Trophoblast cell (in vitro differentiated cells and primary cell): ENCODE results near the gene MUSK.

Experiments used
- DNase-seq, 2 donors: peaks; one replicate each; pipeline ENCODE4 v3.0.0-alpha.2; 2016
- H2AFZ ChIP-seq: 2 replicates; pipeline ENCODE4 v1.6.1; 2013; ENCODE audit warnings: low read length, moderate library complexity, mild to moderate bottlenecking; ENCODE audit not compliant: insufficient read depth, poor library complexity
- H2AK5ac ChIP-seq: 2 replicates; pipeline ENCODE4 v1.6.1; 2013; ENCODE audit warnings: mild to moderate bottlenecking, low read length
- H2BK120ac ChIP-seq: 2 replicates; pipeline ENCODE4 v1.6.1; 2013; ENCODE audit warnings: low read length, mild to moderate bottlenecking, moderate library complexity; ENCODE audit not compliant: insufficient read depth, poor library complexity
- H2BK12ac ChIP-seq: 2 replicates; pipeline ENCODE4 v1.6.1; 2013; ENCODE audit warnings: mild to moderate bottlenecking, low read length, moderate library complexity
- H2BK5ac ChIP-seq: 2 replicates; pipeline ENCODE4 v1.6.1; 2013; ENCODE audit warnings: low read length, low read depth, moderate library complexity, mild to moderate bottlenecking; ENCODE audit not compliant: poor library complexity
- H3K14ac ChIP-seq: 2 replicates; pipeline ENCODE4 v1.6.1; 2013; ENCODE audit warnings: mild to moderate bottlenecking, low read length
- H3K18ac ChIP-seq: 2 replicates; pipeline ENCODE4 v1.6.1; 2013; ENCODE audit warnings: mild to moderate bottlenecking, low read length
- H3K23ac ChIP-seq: 2 replicates; pipeline ENCODE4 v1.6.1; 2013; ENCODE audit warnings: low read length
- H3K27ac ChIP-seq: 2 replicates; pipeline ENCODE4 v1.5.1; 2013; ENCODE audit warnings: low read depth, mild to moderate bottlenecking, inconsistent platforms, low read length, moderate library complexity
- H3K27me3 ChIP-seq: 2 replicates; pipeline ENCODE4 v1.6.1; 2013; ENCODE audit warnings: inconsistent platforms, mild to moderate bottlenecking, low read length, moderate library complexity; ENCODE audit not compliant: insufficient read depth
- H3K36me3 ChIP-seq, 2 experiments: 1 replicate in 1 of 2; 2 replicates in 1 of 2; pipeline ENCODE4 v1.6.1; 2013; ENCODE audit warnings: low read length in 2 of 2, mild to moderate bottlenecking in 2 of 2, moderate library complexity in 1 of 2; ENCODE audit not compliant: insufficient read depth in 2 of 2, control insufficient read depth in 1 of 2
- H3K4ac ChIP-seq: 2 replicates; pipeline ENCODE4 v1.6.1; 2013; ENCODE audit warnings: low read depth, mild to moderate bottlenecking, low read length, moderate library complexity
- H3K4me1 ChIP-seq, 2 experiments: 1 replicate in 1 of 2; 2 replicates in 1 of 2; pipeline ENCODE4 v1.6.1; 2013; ENCODE audit warnings: low read length in 2 of 2, mild to moderate bottlenecking in 2 of 2, moderate library complexity in 1 of 2; ENCODE audit not compliant: insufficient read depth in 2 of 2, control insufficient read depth in 1 of 2
- H3K4me2 ChIP-seq: 2 replicates; pipeline ENCODE4 v1.6.1; 2013; ENCODE audit warnings: inconsistent platforms, mild to moderate bottlenecking, low read length, moderate library complexity
- H3K4me3 ChIP-seq: 2 replicates; pipeline ENCODE4 v1.5.1; 2013; ENCODE audit warnings: mild to moderate bottlenecking, low read depth, low read length, inconsistent platforms
- H3K79me1 ChIP-seq: one replicate; pipeline ENCODE4 v1.6.1; 2013; ENCODE audit warnings: low read length
- H3K79me2 ChIP-seq: 2 replicates; pipeline ENCODE4 v1.6.1; 2013; ENCODE audit warnings: low read length, mild to moderate bottlenecking; ENCODE audit not compliant: control insufficient read depth, insufficient read depth, poor library complexity
- H3K9ac ChIP-seq: 2 replicates; pipeline ENCODE4 v1.6.1; 2013; ENCODE audit warnings: mild to moderate bottlenecking, low read length
- H3K9me3 ChIP-seq: 2 replicates; pipeline ENCODE4 v1.6.1; 2013; ENCODE audit warnings: low read depth, mild to moderate bottlenecking, control low read depth, inconsistent platforms, low read length; ENCODE audit not compliant: insufficient read depth
- H4K12ac ChIP-seq: 2 replicates; pipeline ENCODE4 v1.6.1; 2013; ENCODE audit warnings: low read depth, mild to moderate bottlenecking, low read length, moderate library complexity
- H4K8ac ChIP-seq: 2 replicates; pipeline ENCODE4 v1.6.1; 2013; ENCODE audit warnings: low read depth, mild to moderate bottlenecking, low read length, moderate library complexity
- H4K91ac ChIP-seq: one replicate; pipeline ENCODE4 v1.6.1; 2013; ENCODE audit warnings: low read depth, mild to moderate bottlenecking, low read length, moderate library complexity
- WGBS: extraction: QIAGEN DNeasy Blood & Tissue Kit; methylation state at CpG from one replicate; pipeline ENCODE4 v1.1.7; 2013; ENCODE audit warnings: missing lambda C conversion rate; ENCODE audit not compliant: insufficient read length, insufficient coverage; ENCODE audit errors: extremely low coverage; 5-methylcytosine and 5-hydroxymethylcytosine counted together

The MUSK gene

GRCh38 chr9:110763568-110763967 is 95.0 kb downstream of the MUSK start:
- Histone ChIP-seq H2AK5ac (no peak overlapping the region), H3K79me1 (no peaks in the 10 kb centered on the region), H3K23ac (no peak overlapping the region), H3K9ac (no peak overlapping the region), H3K36me3 (no peaks in the 10 kb centered on the region), H3K4me2 (no peak overlapping the region), H4K8ac (no peak overlapping the region), H2BK5ac (no peak overlapping the region), H3K9me3 (no peaks in the 10 kb centered on the region), H3K14ac (no peak overlapping the region), H3K4me3 (no peak overlapping the region), H3K4ac (no peak overlapping the region), H4K91ac (no peak overlapping the region), H3K27me3 (no peaks in the 10 kb centered on the region), H3K79me2 (no peaks in the 10 kb centered on the region), H3K27ac (no peak overlapping the region), H3K4me1 (peaks cover 0 to 5% of the 10 kb centered on the region in 2 experiments), H3K18ac (no peak overlapping the region), H2BK12ac (no peak overlapping the region), H2BK120ac (no peak overlapping the region), H4K12ac (no peak overlapping the region), H2AFZ (no peak overlapping the region)
- DNase-seq = peak; percentile 50 to 54
- no CpG with 5 or more reads among the region's 1 CpG for WGBS

GRCh38 chr9:110764006-110764405 is 95.4 kb downstream of the MUSK start:
- H2BK120ac ChIP-seq = no peak overlapping the region
- no peak overlapping the region for H3K18ac ChIP-seq
- H3K4me1 ChIP-seq = peaks cover 0 to 5% of the 10 kb centered on the region in 2 experiments
- no peak overlapping the region for H3K9ac ChIP-seq
- H3K79me1 ChIP-seq = no peaks in the 10 kb centered on the region
- H3K23ac ChIP-seq = no peak overlapping the region
- no peak overlapping the region for H4K91ac ChIP-seq
- WGBS = no CpG with 5 or more reads among the region's 3 CpGs
- H2BK5ac ChIP-seq = no peak overlapping the region
- no peak overlapping the region for H4K12ac ChIP-seq
- H3K14ac ChIP-seq = no peak overlapping the region
- H3K4ac ChIP-seq = no peak overlapping the region
- H3K4me3 ChIP-seq = no peak overlapping the region
- no peaks in the 10 kb centered on the region for H3K9me3 ChIP-seq
- DNase-seq = peak in 1 of 2 donors; percentile 12
- H3K79me2 ChIP-seq = no peaks in the 10 kb centered on the region
- H3K27me3 ChIP-seq = no peaks in the 10 kb centered on the region
- no peaks in the 10 kb centered on the region for H3K36me3 ChIP-seq
- H2AFZ ChIP-seq = no peak overlapping the region
- H2AK5ac ChIP-seq = no peak overlapping the region
- H3K4me2 ChIP-seq = no peak overlapping the region
- H3K27ac ChIP-seq = no peak overlapping the region
- H4K8ac ChIP-seq = no peak overlapping the region
- H2BK12ac ChIP-seq = no peak overlapping the region

GRCh38 chr9:110765926-110766325 is 97.3 kb downstream of the MUSK start:
- H3K14ac ChIP-seq = no peak overlapping the region
- H3K18ac ChIP-seq = no peak overlapping the region
- no peak overlapping the region for H3K27ac ChIP-seq
- H3K27me3 ChIP-seq = no peaks in the 10 kb centered on the region
- no peak overlapping the region for H4K8ac ChIP-seq
- H3K9me3 ChIP-seq = no peaks in the 10 kb centered on the region
- H4K91ac ChIP-seq = no peak overlapping the region
- H3K9ac ChIP-seq = no peak overlapping the region
- no peak overlapping the region for H3K4me3 ChIP-seq
- no peaks in the 10 kb centered on the region for H3K79me1 ChIP-seq
- H2BK12ac ChIP-seq = no peak overlapping the region
- H2BK5ac ChIP-seq = no peak overlapping the region
- H3K4me2 ChIP-seq = peak overlapping the region; percentile 29
- H2BK120ac ChIP-seq = no peak overlapping the region
- H2AFZ ChIP-seq = no peak overlapping the region
- no peaks in the 10 kb centered on the region for H3K79me2 ChIP-seq
- H3K23ac ChIP-seq = no peak overlapping the region
- no peak overlapping the region for H4K12ac ChIP-seq
- no peak overlapping the region for H3K4ac ChIP-seq
- H3K4me1 ChIP-seq = peaks cover 0 to 5% of the 10 kb centered on the region in 2 experiments
- no peaks in the 10 kb centered on the region for H3K36me3 ChIP-seq
- peak in 1 of 2 donors; percentile 30 for DNase-seq
- no CpG with 5 or more reads among the region's 2 CpGs for WGBS
- H2AK5ac ChIP-seq = no peak overlapping the region

GRCh38 chr9:110767559-110768063 is 99.0 kb downstream of the MUSK start:
- DNase-seq = no peak
- no peak overlapping the region for H4K12ac ChIP-seq

More at GRCh38 chr9:110767559-110768063, 99.0 kb downstream of the MUSK start:
- no peak overlapping the region for H2BK120ac ChIP-seq
- no peak overlapping the region for H4K91ac ChIP-seq
- no peak overlapping the region for H3K23ac ChIP-seq
- H2AK5ac ChIP-seq = no peak overlapping the region
- no peak overlapping the region for H4K8ac ChIP-seq
- WGBS = no CpG with 5 or more reads among the region's 6 CpGs
- H3K27ac ChIP-seq = no peak overlapping the region
- H3K4me1 ChIP-seq = peaks cover 0 to 5% of the 10 kb centered on the region in 2 experiments
- H3K9ac ChIP-seq = no peak overlapping the region
- no peak overlapping the region for H3K4me3 ChIP-seq
- H3K4ac ChIP-seq = no peak overlapping the region
- no peaks in the 10 kb centered on the region for H3K9me3 ChIP-seq
- no peak overlapping the region for H2BK5ac ChIP-seq
- H3K14ac ChIP-seq = no peak overlapping the region
- no peaks in the 10 kb centered on the region for H3K36me3 ChIP-seq
- no peak overlapping the region for H3K4me2 ChIP-seq
- no peaks in the 10 kb centered on the region for H3K27me3 ChIP-seq
- H2AFZ ChIP-seq = no peak overlapping the region
- H2BK12ac ChIP-seq = no peak overlapping the region
- H3K79me2 ChIP-seq = no peaks in the 10 kb centered on the region
- H3K79me1 ChIP-seq = no peaks in the 10 kb centered on the region
- H3K18ac ChIP-seq = no peak overlapping the region
